Measurements from ENCODE around the gene DNAJB9. TPM values are rescaled to one million over a fixed set of nuclear protein-coding genes. Genes with fewer than 3 reads are reported as not detected.

Gene DNAJB9
- total and polyA plus RNA-seq, 9 donors = 12.5 to 22.6 (median 15.7) TPM

DNA sequence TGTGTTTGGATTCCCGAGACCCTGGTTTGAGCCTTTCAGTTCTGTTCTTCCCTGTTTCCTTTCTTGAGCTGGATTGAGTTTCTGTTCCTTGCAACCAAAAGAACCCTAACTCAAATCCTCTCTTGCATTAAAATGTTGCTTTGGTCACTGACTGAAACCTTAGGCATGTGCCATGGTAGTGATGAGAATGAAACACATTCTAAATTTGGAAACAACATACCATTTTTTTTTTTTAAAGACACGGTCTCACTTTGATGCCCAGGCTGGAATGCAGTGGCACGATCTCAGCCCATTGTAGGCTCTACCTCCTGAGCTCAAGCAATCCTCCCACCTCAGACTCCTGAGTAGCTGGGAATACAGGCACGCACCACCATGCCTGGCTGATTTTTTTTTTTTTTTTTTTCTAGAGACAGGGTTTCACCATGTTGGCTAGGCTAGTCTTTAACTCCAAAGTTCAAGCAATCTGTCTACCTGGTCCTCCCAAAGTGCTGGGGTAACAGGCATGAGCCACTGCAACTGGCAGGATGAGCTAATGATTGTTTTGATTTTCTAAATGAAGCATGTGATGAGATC is 8.5 kb upstream of the DNAJB9 start:
- WGBS (ENCODE audit: insufficient coverage) = 96% methylated on average over 3 of the region's 4 CpGs
- no peak overlapping the region for H3K27ac ChIP-seq (ENCODE audit: low read length)
- no peaks in the 10 kb centered on the region for H3K27me3 ChIP-seq (ENCODE audit: control insufficient read depth, insufficient read depth, low read length)

DNA sequence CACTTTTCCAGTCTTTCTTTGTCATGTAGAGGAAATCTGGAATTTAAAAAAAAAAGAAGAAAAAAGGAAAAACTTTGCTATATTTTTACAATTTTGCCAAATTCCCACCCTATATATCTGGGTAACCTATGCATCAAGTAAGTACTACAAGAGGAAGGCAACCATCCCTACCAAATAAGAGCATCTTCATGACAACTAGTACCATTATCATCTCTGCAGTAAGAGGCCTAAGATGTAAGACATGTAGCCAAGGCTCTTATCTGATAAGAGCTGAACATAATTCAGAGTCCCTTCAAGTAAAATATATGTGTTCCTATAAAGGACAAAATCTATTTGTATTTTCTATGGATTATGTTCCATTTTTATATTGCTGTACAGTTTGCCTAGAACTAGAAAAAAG is 3.7 kb upstream of the DNAJB9 start:
- peaks cover 8% of the 10 kb centered on the region for H3K9me3 ChIP-seq (replicated peaks; ENCODE audit: control insufficient read depth, low read depth, low read length)
- no peak for DNase-seq
- no peaks in the 10 kb centered on the region for H3K27me3 ChIP-seq (ENCODE audit: control insufficient read depth, insufficient read depth, low read length)
- H3K4me1 ChIP-seq (ENCODE audit: control insufficient read depth, insufficient read depth, low read length) = no peaks in the 10 kb centered on the region
- no peak overlapping the region for H3K4me3 ChIP-seq (ENCODE audit: low read length)
- peaks cover 2% of the 10 kb centered on the region for H3K36me3 ChIP-seq (ENCODE audit: control insufficient read depth, insufficient read depth, low read length)
- no peak overlapping the region for H3K27ac ChIP-seq (ENCODE audit: low read length)

More for the DNA sequence above, 8.5 kb upstream of the DNAJB9 start:
- Histone ChIP-seq H3K4me1 (ENCODE audit: control insufficient read depth, insufficient read depth, low read length) (no peaks in the 10 kb centered on the region), H3K4me3 (ENCODE audit: low read length) (no peak overlapping the region), H3K36me3 (ENCODE audit: control insufficient read depth, insufficient read depth, low read length) (peaks cover 2% of the 10 kb centered on the region), H3K9me3 (replicated peaks; ENCODE audit: control insufficient read depth, low read depth, low read length) (peaks cover 32% of the 10 kb centered on the region)
- no peak for DNase-seq

DNA sequence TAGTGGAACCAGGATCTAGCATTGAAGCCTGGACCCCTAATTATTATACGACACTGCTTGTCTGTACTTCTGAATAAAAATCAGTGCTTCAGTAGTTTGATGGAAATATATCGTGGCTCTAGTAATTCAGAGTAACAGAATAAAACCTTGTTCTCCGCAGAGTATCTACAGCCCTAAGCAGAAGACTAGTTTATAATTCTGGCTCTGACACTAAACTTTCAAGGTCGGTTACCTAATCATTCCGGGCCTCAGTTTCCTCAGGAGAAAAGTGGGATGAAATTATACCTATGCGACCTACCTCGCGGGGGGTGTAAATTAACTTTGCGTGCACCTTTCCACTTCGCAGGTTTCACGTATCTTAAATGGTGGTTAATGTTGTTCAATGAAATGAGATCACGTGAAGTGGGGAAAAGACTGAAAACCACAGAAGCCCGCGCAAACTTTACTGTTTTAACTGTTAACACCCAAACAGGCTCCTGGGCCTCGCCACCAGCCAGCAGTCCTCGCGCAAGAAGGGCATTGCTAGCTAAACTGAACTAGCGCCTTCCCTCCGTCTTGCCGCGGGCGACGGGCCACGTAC is 783 bp upstream of the DNAJB9 start:
- peaks cover 5% of the 10 kb centered on the region for H3K36me3 ChIP-seq (ENCODE audit: control insufficient read depth, insufficient read depth, low read length)
- peaks cover 3% of the 10 kb centered on the region for H3K9me3 ChIP-seq (replicated peaks; ENCODE audit: control insufficient read depth, low read depth, low read length)
- H3K4me3 ChIP-seq (ENCODE audit: low read length) = peak overlapping the region; percentile 91
- WGBS (ENCODE audit: insufficient coverage) = 2% methylated on average over 12 of the region's 24 CpGs
- H3K27me3 ChIP-seq (ENCODE audit: control insufficient read depth, insufficient read depth, low read length) = no peaks in the 10 kb centered on the region
- H3K4me1 ChIP-seq (ENCODE audit: control insufficient read depth, insufficient read depth, low read length) = no peaks in the 10 kb centered on the region
- H3K27ac ChIP-seq (ENCODE audit: low read length) = peak overlapping the region; percentile 97
- no peak for DNase-seq

DNA sequence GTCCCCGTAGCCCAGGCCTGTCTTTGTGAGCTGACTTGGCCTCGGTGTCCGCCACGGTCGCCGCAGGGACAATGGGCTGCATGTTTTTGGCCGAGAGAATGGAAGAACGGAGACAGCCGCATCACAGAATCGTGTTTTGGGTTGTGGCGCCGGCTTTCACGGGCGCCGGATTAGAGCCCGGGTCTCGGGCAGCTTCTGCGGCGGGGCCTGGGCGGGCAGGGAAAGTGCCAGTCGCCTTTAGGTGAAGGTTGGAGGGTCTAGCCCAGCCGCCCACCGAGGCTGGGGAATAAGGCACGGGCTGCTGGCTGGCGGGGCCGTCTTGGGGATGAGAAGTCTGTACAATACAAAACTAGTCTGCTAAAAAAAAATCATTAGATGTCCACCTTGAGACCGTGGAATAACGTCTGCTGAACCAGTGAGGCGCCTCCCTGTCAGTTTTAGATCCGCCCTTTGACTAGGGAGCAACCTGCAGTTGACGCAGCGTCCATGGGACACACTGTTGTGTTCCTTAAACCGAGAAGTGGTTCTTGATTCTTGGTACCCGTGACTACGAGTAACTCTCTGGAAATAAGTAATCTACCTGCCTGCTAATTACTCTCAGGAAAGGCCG is 577 bp downstream of the DNAJB9 start:
- peak; percentile 61 for DNase-seq
- Histone ChIP-seq H3K27ac (ENCODE audit: low read length) (peak overlapping the region; percentile 96), H3K9me3 (replicated peaks; ENCODE audit: control insufficient read depth, low read depth, low read length) (peaks cover 3% of the 10 kb centered on the region), H3K36me3 (ENCODE audit: control insufficient read depth, insufficient read depth, low read length) (peaks cover 8% of the 10 kb centered on the region), H3K4me1 (ENCODE audit: control insufficient read depth, insufficient read depth, low read length) (no peaks in the 10 kb centered on the region), H3K27me3 (ENCODE audit: control insufficient read depth, insufficient read depth, low read length) (no peaks in the 10 kb centered on the region), H3K4me3 (ENCODE audit: low read length) (peak overlapping the region; percentile 91)
- under 1% methylated on average over 24 of the region's 36 CpGs for WGBS (ENCODE audit: insufficient coverage)

DNA sequence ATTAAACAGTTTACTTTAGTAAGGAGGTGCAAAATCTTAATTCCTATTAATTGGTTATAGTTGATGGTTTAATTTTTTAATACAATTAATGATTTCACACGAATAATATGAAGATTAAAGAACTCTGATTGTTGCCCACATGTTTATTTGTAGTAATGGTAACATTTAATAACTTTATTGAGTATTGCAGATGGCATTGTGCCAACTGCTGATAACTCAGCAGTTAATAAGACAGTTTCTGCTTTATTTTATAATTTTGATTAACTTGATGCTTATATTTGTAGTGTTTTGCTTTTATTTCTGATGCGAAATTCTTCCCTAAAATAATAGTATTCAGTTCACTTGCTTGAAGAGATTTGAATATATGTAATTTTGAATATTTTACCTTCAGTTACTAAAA is 2.8 kb downstream of the DNAJB9 start:
- no CpG with 5 or more reads among the region's 2 CpGs for WGBS (ENCODE audit: insufficient coverage)
- no peaks in the 10 kb centered on the region for H3K9me3 ChIP-seq (replicated peaks; ENCODE audit: control insufficient read depth, low read depth, low read length)
- H3K4me1 ChIP-seq (ENCODE audit: control insufficient read depth, insufficient read depth, low read length) = no peaks in the 10 kb centered on the region
- DNase-seq = no peak
- no peaks in the 10 kb centered on the region for H3K27me3 ChIP-seq (ENCODE audit: control insufficient read depth, insufficient read depth, low read length)
- H3K4me3 ChIP-seq (ENCODE audit: low read length) = no peak overlapping the region
- H3K36me3 ChIP-seq (ENCODE audit: control insufficient read depth, insufficient read depth, low read length) = peaks cover 9% of the 10 kb centered on the region
- no peak overlapping the region for H3K27ac ChIP-seq (ENCODE audit: low read length)

DNA sequence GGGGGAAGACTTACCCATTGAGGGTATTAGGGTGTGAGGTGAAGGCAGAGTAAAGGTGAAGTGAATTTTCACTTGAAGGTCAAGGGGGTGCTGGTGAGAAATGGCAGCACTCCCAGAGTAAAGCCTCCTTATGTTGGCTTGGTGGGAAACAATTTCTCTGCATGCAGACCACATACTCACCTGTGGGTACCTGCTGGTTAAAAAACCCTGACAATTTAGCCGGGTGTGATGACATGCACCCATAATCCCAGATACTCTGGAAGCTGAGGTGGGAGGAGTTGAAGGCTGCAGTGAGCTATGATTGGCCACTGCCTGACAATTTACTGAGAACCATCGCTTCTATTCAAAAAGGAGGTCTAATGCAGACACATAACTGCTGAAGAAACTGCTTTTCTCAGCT is 5.5 kb downstream of the DNAJB9 start:
- H3K27ac ChIP-seq (ENCODE audit: low read length) = no peak overlapping the region
- peaks cover 11% of the 10 kb centered on the region for H3K9me3 ChIP-seq (replicated peaks; ENCODE audit: control insufficient read depth, low read depth, low read length)
- DNase-seq = no peak
- no peaks in the 10 kb centered on the region for H3K27me3 ChIP-seq (ENCODE audit: control insufficient read depth, insufficient read depth, low read length)
- WGBS (ENCODE audit: insufficient coverage) = 100% methylated on average over 1 of the region's 2 CpGs
- no peak overlapping the region for H3K4me3 ChIP-seq (ENCODE audit: low read length)
- peaks cover 19% of the 10 kb centered on the region for H3K36me3 ChIP-seq (ENCODE audit: control insufficient read depth, insufficient read depth, low read length)
- no peaks in the 10 kb centered on the region for H3K4me1 ChIP-seq (ENCODE audit: control insufficient read depth, insufficient read depth, low read length)

DNA sequence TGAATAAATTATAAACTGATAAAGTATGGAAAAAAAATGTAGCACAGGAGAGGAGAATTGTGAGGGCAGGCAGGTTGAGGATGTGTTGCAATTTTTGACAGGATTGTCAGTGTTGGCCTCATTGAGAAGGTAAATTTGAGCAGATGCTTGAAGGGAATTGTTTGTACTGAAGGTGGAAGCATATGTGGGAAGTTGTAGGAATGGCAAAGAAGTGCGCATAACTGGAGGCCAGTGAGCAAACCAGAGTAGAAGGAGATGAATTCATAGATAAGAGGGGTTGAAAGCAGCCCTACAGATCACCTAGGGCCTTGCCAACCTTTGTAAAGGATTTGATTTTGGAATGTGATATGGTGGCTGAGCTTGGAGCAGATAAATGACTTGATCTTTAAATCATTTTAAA is 6.4 kb downstream of the DNAJB9 start:
- H3K36me3 ChIP-seq (ENCODE audit: control insufficient read depth, insufficient read depth, low read length) = peaks cover 19% of the 10 kb centered on the region
- H3K27ac ChIP-seq (ENCODE audit: low read length) = no peak overlapping the region
- no peak overlapping the region for H3K4me3 ChIP-seq (ENCODE audit: low read length)
- H3K27me3 ChIP-seq (ENCODE audit: control insufficient read depth, insufficient read depth, low read length) = no peaks in the 10 kb centered on the region
- H3K9me3 ChIP-seq (replicated peaks; ENCODE audit: control insufficient read depth, low read depth, low read length) = peaks cover 11% of the 10 kb centered on the region
- H3K4me1 ChIP-seq (ENCODE audit: control insufficient read depth, insufficient read depth, low read length) = no peaks in the 10 kb centered on the region
- no peak for DNase-seq
- WGBS (ENCODE audit: insufficient coverage) = 100% methylated on average over 1 of the region's 1 CpG

DNA sequence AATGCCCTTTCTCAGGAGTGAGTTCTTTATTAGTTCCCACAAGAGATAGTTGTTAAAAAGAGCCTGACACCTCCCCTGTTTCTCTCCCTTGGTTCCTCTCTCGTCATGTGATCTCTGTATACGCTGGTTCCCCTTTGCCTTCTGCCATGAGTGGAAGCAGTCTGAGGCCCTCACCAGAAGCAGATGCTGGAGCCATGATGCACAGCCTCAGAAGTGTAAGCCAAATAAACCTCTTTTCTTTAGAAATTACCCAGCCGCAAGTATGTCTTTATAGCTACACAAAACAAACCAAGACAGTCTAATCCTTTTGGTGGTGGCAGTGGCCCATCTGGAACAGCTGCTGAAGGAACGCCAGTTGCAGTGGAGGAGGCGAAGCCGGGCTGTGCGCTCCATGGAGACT is 9.3 kb downstream of the DNAJB9 start:
- Histone ChIP-seq H3K36me3 (ENCODE audit: control insufficient read depth, insufficient read depth, low read length) (peaks cover 16% of the 10 kb centered on the region), H3K27ac (ENCODE audit: low read length) (no peak overlapping the region), H3K4me3 (ENCODE audit: low read length) (no peak overlapping the region), H3K9me3 (replicated peaks; ENCODE audit: control insufficient read depth, low read depth, low read length) (peaks cover 11% of the 10 kb centered on the region), H3K4me1 (ENCODE audit: control insufficient read depth, insufficient read depth, low read length) (no peaks in the 10 kb centered on the region), H3K27me3 (ENCODE audit: control insufficient read depth, insufficient read depth, low read length) (no peaks in the 10 kb centered on the region)
- no peak for DNase-seq
- WGBS (ENCODE audit: insufficient coverage) = 97% methylated on average over 7 of the region's 7 CpGs

DNA sequence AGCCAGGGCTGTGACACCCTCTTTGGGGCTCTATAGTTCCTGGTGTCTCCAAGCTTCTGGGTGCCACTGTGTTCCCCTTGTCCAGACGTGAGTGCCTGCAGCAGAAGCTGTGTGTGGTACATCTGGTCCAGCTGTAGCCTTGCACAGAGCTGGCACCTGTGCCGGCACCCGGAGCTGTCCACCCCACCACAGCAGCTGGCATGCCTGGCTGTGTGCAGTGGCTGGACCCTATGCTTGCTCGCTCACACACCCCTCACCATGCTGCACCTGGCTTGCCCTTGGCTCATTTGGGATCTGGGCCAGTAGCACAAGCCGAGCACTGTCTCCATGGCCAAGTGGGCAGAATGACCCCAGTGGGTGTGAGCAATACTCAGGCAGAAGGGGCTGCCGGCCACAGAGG is 10.6 kb downstream of the DNAJB9 start:
- peaks cover 13% of the 10 kb centered on the region for H3K36me3 ChIP-seq (ENCODE audit: control insufficient read depth, insufficient read depth, low read length)
- H3K9me3 ChIP-seq (replicated peaks; ENCODE audit: control insufficient read depth, low read depth, low read length) = peaks cover 11% of the 10 kb centered on the region
- no peaks in the 10 kb centered on the region for H3K4me1 ChIP-seq (ENCODE audit: control insufficient read depth, insufficient read depth, low read length)
- WGBS (ENCODE audit: insufficient coverage) = 57% methylated on average over 4 of the region's 6 CpGs
- H3K27ac ChIP-seq (ENCODE audit: low read length) = no peak overlapping the region
- H3K4me3 ChIP-seq (ENCODE audit: low read length) = no peak overlapping the region
- DNase-seq = no peak
- no peaks in the 10 kb centered on the region for H3K27me3 ChIP-seq (ENCODE audit: control insufficient read depth, insufficient read depth, low read length)

DNA sequence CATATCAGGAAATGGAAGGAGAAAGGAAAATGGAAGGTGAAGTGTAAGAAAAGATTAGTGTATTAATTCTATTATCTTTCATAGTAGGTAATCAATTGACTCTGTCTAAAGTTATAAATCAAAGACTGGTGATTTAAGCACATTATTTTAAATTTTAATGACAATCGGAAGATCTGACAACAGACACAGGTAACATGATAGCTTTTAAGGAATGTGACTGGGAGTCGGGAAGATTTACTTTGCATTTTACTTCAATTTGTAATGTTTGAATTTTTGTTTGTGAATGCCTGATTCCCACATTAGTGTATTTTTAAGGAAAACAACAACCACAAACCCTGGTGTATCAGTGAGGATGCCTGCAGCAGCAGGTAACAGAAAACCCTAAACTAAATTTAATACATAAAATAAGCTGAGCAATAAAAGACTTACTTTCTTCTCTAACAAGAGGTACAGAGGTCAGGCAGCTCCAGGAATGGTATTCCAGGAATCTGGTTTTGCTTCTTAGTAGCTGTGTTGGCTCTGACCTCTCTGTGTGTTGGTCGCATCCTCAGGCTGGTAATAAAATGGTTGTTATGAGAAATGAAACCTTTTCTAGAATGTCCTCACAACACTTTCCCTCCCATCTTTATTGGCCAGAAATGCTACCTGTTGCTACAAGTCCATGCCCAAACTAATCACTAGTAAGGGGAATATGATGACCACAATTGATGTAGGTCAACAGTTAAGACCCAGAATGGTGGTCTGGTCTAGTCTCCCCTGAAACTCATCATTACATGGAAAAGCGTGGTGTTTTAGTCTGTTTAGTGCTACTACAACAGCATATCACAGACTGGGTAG is 12.2 kb downstream of the DNAJB9 start:
- no CpG with 5 or more reads among the region's 4 CpGs for WGBS (ENCODE audit: insufficient coverage)
- Histone ChIP-seq H3K9me3 (replicated peaks; ENCODE audit: control insufficient read depth, low read depth, low read length) (peaks cover 11% of the 10 kb centered on the region), H3K36me3 (ENCODE audit: control insufficient read depth, insufficient read depth, low read length) (peaks cover 10% of the 10 kb centered on the region), H3K4me1 (ENCODE audit: control insufficient read depth, insufficient read depth, low read length) (no peaks in the 10 kb centered on the region), H3K27ac (ENCODE audit: low read length) (no peak overlapping the region), H3K27me3 (ENCODE audit: control insufficient read depth, insufficient read depth, low read length) (no peaks in the 10 kb centered on the region), H3K4me3 (ENCODE audit: low read length) (no peak overlapping the region)
- no peak for DNase-seq

All from muscle of leg (tissue), 11 donors.